ENCODE measurements around the gene GFRA3. TPM values are rescaled to one million over a fixed set of nuclear protein-coding genes. Genes with fewer than 3 reads are reported as not detected.
"Not testable (repeated sequence)": the region's sequence is repeated elsewhere in the genome, so short reads cannot be mapped to it uniquely, and the experiment has no call there.

The GFRA3 gene, protein sequence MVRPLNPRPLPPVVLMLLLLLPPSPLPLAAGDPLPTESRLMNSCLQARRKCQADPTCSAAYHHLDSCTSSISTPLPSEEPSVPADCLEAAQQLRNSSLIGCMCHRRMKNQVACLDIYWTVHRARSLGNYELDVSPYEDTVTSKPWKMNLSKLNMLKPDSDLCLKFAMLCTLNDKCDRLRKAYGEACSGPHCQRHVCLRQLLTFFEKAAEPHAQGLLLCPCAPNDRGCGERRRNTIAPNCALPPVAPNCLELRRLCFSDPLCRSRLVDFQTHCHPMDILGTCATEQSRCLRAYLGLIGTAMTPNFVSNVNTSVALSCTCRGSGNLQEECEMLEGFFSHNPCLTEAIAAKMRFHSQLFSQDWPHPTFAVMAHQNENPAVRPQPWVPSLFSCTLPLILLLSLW
- total RNA-seq: under 1 TPM in 1 of 2 experiments, not detected in 1; 0.09 TPM

DNA sequence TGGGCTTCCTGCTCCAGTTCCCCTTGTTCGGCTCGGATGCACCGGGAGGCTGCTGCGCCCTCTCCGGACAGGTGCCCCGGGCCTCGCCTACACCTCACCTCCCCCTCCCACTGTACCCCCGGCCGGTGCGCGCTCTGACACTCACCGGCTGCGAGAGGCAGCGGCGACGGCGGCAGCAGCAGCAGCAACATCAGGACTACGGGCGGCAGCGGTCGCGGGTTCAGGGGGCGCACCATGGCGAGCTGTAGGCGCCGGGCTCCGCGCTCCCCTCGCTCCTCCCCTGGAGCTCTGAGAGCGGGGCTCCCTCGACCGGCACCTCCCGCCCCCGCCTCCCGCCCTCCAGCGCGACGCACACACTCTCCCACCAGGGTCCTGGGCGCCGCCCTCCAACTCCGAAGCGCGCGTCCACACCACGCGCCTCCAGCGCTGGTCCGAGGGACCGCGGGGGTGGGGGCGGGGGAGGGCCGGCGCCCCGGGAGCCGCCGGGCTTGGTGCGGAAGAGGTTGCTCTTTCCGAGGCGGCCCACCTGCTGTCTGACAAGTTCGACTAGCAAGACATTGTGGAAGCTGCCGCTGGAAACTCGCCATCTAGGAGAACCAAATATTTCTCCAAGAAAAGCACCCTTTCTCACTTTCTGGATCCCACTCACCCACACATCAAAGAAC, at the start of gene GFRA3:
Gene GFRA3, minus strand, starts transcription at position 433 of the 665 bp plus-strand sequence. Its CDS starts 197 bp downstream, at position 236.
- ChIA-PET CTCF (interaction anchor here (0.8 kb wide), 1 partner anchor 78 kb away, joined by 4 read pairs; no protein-coding TSS in a partner anchor), POLR2A (interaction anchor here (0.6 kb wide), 1 partner anchor 60 kb away, joined by 10 read pairs; no protein-coding TSS in a partner anchor)
- Mint-ChIP-seq H3K4me3 (peak within 1 kb of the TSS; percentile 52), H3K4me1 (peaks cover 5% of the 10 kb centered on the region), H3K27me3 (peaks cover 25% of the 10 kb centered on the region), H3K9me3 (ENCODE audit: low read depth) (no peaks in the 10 kb centered on the region), H3K27ac (no peak within 1 kb of the TSS), H3K36me3 (ENCODE audit: low read depth) (no peaks in the 10 kb centered on the region)
- DNase-seq (peak; percentile 32), ATAC-seq (peak; percentile 45)
- intact Hi-C loops (cut with DNase I, micrococcal nuclease): no loop called here

DNA sequence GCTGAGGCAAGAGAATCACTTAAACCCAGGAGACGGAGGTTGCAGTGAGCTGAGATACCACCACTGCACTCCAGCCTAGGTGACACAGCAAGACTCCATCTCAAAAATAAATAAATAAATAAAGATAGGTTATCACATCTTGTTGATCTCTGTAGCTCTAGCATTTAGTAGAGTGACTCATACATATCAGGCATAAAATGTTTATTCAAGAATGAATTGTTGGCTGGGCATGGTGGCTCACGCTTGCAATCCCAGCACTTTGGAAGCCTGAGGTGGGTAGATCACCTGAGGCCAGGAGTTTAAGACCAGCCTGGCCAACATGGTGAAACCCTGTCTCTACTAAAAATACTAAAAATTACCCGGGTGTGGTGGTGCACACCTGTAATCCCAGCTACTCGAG, 43.8 kb upstream of the GFRA3 start:
- H3K9me3 Mint-ChIP-seq (ENCODE audit: low read depth); H3K36me3 Mint-ChIP-seq (ENCODE audit: low read depth); H3K4me1 Mint-ChIP-seq; ATAC-seq; POLR2A ChIA-PET; DNase-seq; H3K27me3 Mint-ChIP-seq; intact Hi-C loops (cut with DNase I, micrococcal nuclease); H3K4me3 Mint-ChIP-seq; H3K27ac Mint-ChIP-seq: not testable (repeated sequence)
- CTCF ChIA-PET: interaction anchor here (0.5 to 0.6 kb wide), 2 partner anchors 9 to 131 kb away, joined by 3 read pairs; no protein-coding TSS in a partner anchor

DNA sequence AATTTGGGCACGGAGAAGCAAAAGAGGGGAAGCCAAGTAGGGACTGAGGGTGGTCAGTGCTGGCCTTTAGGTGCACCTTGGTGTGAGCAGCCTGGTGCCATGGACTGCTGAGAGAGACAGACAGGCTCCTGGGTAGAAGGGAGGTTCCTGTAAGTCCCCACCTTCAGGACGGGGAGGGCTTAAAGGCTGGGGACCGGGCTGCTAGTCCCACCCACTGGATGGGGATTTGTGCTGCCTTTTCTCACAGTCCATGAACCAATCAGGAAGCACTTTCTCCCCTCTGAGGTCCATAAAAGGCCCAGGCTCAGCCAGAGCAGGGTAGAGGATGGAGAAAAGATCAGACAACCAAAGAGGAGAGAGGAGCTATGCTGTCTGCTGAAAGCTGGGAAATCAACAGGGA, 41.9 kb upstream of the GFRA3 start:
- Mint-ChIP-seq H3K36me3 (ENCODE audit: low read depth) (peaks cover 5% of the 10 kb centered on the region), H3K27ac (no peak overlapping the region), H3K9me3 (ENCODE audit: low read depth) (no peaks in the 10 kb centered on the region), H3K27me3 (no peaks in the 10 kb centered on the region), H3K4me1 (no peaks in the 10 kb centered on the region), H3K4me3 (no peak overlapping the region)
- ATAC-seq: no peak
- intact Hi-C loops (cut with DNase I, micrococcal nuclease): no loop called here
- no peak for DNase-seq
- ChIA-PET CTCF (no interaction called here), POLR2A (no interaction called here)

DNA sequence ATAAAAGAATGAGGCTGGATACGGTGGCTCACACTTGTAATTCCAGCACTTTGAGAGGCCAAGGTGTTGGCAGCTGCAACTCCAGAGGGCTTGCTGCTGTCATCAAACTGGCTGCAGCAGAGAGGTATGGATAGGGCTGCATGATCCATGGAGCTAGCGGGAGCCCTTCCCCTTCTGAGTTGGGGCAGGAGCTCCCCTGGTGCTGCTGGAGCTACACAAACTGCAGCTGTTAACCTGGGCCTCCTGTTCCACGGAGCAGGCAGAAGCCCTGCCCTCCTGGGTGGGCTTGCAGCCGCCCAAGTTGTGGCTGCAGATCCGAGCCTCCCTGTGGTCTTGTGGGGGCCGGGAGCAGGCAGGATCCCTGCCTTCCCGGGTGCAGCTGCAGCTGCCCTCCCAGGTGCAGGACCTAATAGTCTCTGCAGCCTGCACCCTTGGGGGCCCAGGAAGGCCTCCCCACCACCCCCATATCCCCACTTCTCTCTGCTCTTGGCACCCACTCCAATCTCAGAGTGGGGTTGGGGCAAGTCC, 41.4 kb upstream of the GFRA3 start:
- Mint-ChIP-seq H3K4me1 (no peaks in the 10 kb centered on the region), H3K36me3 (ENCODE audit: low read depth) (peaks cover 5% of the 10 kb centered on the region), H3K27ac (no peak overlapping the region), H3K27me3 (no peaks in the 10 kb centered on the region), H3K4me3 (no peak overlapping the region), H3K9me3 (ENCODE audit: low read depth) (no peaks in the 10 kb centered on the region)
- intact Hi-C loops (cut with DNase I, micrococcal nuclease): no loop called here
- DNase-seq (no peak), ATAC-seq (no peak)
- ChIA-PET POLR2A (no interaction called here), CTCF (no interaction called here)

DNA sequence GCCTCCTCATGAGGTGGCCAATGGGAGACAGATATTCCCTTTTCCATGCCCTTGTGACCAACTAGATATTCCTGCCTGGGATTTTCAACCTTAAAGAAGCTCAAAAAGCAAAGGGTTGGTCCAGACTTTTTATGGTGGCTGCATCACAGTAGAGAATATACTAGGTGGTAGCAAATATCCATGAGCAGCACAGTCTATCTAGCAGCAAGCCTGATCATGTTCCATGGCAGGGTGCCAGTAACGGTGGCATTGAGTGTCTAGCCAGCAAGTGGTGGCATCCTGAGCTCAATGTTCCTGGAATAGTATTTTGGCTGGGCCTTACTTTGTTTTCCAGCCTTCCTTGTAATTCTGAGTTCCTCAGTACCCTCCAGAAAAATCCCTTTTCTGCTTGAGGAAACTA, 31.4 kb upstream of the GFRA3 start:
- no peaks in the 10 kb centered on the region for H3K36me3 Mint-ChIP-seq (ENCODE audit: low read depth)
- H3K9me3 Mint-ChIP-seq (ENCODE audit: low read depth): no peaks in the 10 kb centered on the region
- H3K4me1 Mint-ChIP-seq: no peaks in the 10 kb centered on the region
- CTCF ChIA-PET: interaction anchor here (0.5 kb wide), 1 partner anchor 16 kb away, joined by 3 read pairs; no protein-coding TSS in a partner anchor
- H3K4me3 Mint-ChIP-seq: no peak overlapping the region
- no peak overlapping the region for H3K27ac Mint-ChIP-seq
- intact Hi-C loops (cut with DNase I, micrococcal nuclease): loop anchor here in 1 of 2 experiments (5.0 kb wide), 1 partner anchor 68 kb away; no protein-coding TSS in a partner anchor
- DNase-seq (no peak), ATAC-seq (no peak)
- no peaks in the 10 kb centered on the region for H3K27me3 Mint-ChIP-seq
- POLR2A ChIA-PET: no interaction called here

DNA sequence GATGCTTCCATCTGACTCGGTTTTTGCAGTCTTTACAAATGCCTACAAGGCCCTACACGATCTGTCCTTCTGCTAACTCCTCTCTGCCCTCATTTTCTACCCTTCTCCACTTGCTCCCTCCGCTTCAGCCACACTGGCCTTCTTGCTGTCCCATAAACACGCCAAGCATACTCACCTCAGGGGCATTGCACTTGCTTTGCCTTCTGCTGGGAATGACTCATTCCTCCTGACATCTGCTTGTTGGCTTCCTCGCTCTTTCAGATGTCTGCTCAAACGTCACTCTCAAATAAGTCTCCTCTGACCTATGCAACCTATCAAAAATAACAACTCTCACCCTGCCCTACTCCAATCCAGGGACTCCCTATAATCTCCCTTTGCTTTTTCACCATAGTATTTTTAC, 29.0 kb upstream of the GFRA3 start:
- no peak for ATAC-seq

DNA sequence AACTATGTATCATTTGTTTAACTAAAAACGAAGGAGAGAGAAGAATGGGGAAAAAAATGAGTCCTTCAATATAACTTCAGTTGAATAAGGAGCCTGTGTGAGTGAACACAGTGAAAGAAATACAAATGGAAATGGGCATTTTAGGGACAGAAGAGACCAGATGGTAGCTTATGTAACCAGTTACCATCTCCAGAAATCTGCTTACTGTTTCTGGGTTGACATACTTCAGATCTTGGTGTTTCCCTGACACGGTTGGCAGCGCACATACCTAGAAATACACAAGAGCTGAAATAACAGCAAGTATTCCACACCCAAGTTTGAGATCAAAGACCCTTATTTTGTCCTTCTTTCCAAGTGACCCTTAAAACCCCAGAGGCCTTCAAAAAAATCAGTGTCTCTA, 14.9 kb upstream of the GFRA3 start:
- intact Hi-C loops (cut with DNase I, micrococcal nuclease): no loop called here
- Mint-ChIP-seq H3K27me3 (no peaks in the 10 kb centered on the region), H3K4me1 (no peaks in the 10 kb centered on the region), H3K27ac (no peak overlapping the region), H3K9me3 (ENCODE audit: low read depth) (no peaks in the 10 kb centered on the region), H3K36me3 (ENCODE audit: low read depth) (no peaks in the 10 kb centered on the region), H3K4me3 (no peak overlapping the region)
- ChIA-PET POLR2A (no interaction called here), CTCF (no interaction called here)
- no peak for ATAC-seq
- DNase-seq: no peak

More for the DNA sequence above, 29.0 kb upstream of the GFRA3 start:
- intact Hi-C loops (cut with DNase I, micrococcal nuclease): loop anchor here in 1 of 2 experiments (5.0 kb wide), 1 partner anchor 51 kb away; no protein-coding TSS in a partner anchor
- no peaks in the 10 kb centered on the region for H3K36me3 Mint-ChIP-seq (ENCODE audit: low read depth)
- CTCF ChIA-PET: no interaction called here
- H3K9me3 Mint-ChIP-seq (ENCODE audit: low read depth): peaks cover 6% of the 10 kb centered on the region
- H3K4me1 Mint-ChIP-seq: no peaks in the 10 kb centered on the region
- no peak overlapping the region for H3K4me3 Mint-ChIP-seq
- POLR2A ChIA-PET: no interaction called here
- H3K27ac Mint-ChIP-seq: no peak overlapping the region
- no peaks in the 10 kb centered on the region for H3K27me3 Mint-ChIP-seq
- no peak for DNase-seq

DNA sequence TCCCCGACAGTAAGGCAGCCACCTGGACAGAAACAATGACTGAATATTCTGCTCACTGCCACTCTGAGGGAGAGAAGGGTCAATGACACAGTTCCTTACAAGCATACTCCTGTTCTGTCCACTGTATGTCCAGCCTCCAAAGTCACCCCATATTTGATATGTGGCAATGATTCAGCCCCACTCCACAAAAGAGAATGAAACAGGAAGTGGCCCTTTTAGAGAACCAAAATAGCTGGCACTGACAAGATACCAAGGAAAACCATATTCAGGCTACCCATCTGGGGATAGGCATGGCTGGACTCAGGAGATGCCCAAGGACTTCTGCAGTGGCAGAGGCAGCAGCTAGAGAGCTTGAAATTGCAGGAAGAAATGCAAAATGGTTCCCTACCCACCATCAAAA, 12.8 kb upstream of the GFRA3 start:
- Mint-ChIP-seq H3K27me3 (no peaks in the 10 kb centered on the region), H3K4me3 (no peak overlapping the region), H3K36me3 (ENCODE audit: low read depth) (no peaks in the 10 kb centered on the region), H3K27ac (no peak overlapping the region), H3K4me1 (no peaks in the 10 kb centered on the region), H3K9me3 (ENCODE audit: low read depth) (no peaks in the 10 kb centered on the region)
- ATAC-seq (no peak), DNase-seq (no peak)
- intact Hi-C loops (cut with DNase I, micrococcal nuclease): no loop called here
- POLR2A ChIA-PET: no interaction called here
- CTCF ChIA-PET: no interaction called here

DNA sequence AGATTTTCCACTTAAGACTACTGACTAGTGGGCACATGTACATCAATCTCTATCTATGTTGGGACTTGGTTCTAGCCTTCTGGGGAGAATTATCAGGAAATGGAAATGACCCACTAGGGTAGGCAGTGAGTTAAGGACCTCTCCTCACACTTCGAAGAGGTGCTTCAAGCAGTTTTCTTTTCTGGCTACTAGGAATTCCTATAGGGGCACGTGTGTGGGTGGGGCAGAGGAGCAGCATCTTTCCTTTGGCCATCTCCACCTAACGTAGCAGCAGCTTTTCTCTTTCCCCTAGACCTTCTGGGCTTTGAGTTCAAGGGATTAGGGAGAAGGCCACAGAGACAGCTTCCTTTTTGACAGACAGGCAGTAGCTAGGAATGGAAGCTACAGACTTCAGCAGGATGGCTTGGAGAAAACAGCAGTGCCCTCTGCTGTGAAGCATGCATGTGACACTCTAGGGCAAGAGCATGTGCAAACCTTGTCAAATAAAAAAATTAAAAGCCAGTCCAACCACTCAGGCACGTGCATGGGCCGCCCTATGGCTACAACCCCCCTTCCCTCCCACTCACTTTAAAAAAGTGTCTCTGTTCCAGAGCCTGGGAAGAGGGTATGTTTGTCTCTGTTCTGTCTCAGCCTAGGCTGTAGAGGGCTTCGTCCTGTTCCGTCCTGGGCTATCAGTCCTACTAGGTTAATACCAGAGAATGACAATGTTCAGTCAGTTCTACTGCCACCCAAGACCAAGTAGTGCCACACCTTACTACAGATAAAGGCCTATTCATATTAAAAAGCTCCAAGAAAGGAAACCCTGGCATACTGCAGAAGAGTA, 8.7 kb upstream of the GFRA3 start:
- H3K27me3 Mint-ChIP-seq: no peaks in the 10 kb centered on the region

DNA sequence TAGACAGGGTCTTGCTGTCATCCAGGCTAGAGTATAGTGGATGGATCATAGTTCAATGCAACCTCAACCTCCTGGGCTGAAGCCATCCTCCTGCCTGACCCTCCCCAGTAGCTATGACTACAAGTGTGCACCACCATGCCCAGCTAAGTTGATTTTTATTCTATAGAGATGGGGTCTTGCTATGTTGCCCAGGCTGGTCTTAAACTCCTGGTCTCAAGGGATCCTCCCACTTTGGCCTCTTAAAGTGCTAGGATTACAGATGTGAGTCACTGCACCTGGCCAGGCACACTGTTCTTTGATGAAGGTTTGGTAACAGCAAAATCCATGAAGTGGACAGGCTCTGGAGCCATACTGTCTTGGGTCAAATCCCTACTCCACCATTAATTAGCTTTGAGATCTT, 6.5 kb upstream of the GFRA3 start:
- intact Hi-C loops (cut with DNase I, micrococcal nuclease): no loop called here
- ATAC-seq: no peak
- no peaks in the 10 kb centered on the region for H3K9me3 Mint-ChIP-seq (ENCODE audit: low read depth)
- POLR2A ChIA-PET: interaction anchor here (0.6 kb wide), 1 partner anchor 384 kb away, joined by 6 read pairs; no protein-coding TSS in a partner anchor
- peaks cover 2% of the 10 kb centered on the region for H3K27me3 Mint-ChIP-seq
- H3K27ac Mint-ChIP-seq: no peak overlapping the region
- H3K4me3 Mint-ChIP-seq: no peak overlapping the region
- no peak for DNase-seq
- H3K4me1 Mint-ChIP-seq: no peaks in the 10 kb centered on the region
- CTCF ChIA-PET: interaction anchor here (0.5 kb wide), 1 partner anchor 83 kb away, joined by 3 read pairs; no protein-coding TSS in a partner anchor
- no peaks in the 10 kb centered on the region for H3K36me3 Mint-ChIP-seq (ENCODE audit: low read depth)

More for the DNA sequence above, 8.7 kb upstream of the GFRA3 start:
- Mint-ChIP-seq H3K27ac (no peak overlapping the region), H3K36me3 (ENCODE audit: low read depth) (no peaks in the 10 kb centered on the region), H3K4me3 (no peak overlapping the region), H3K4me1 (no peaks in the 10 kb centered on the region), H3K9me3 (ENCODE audit: low read depth) (no peaks in the 10 kb centered on the region)
- ChIA-PET CTCF (interaction anchor here (0.6 to 1.1 kb wide), 3 partner anchors 40 to 159 kb away, joined by 3 to 4 read pairs (median 3); no protein-coding TSS in a partner anchor), POLR2A (no interaction called here)
- ATAC-seq (peak; percentile 66), DNase-seq (peak; percentile 23)
- intact Hi-C loops (cut with DNase I, micrococcal nuclease): no loop called here
